ENCODE measurements around the gene DNAH14.
A peak's percentile ranks its signal among the peaks of the same experiment; 100 is the strongest.

The DNAH14 gene

DNA sequence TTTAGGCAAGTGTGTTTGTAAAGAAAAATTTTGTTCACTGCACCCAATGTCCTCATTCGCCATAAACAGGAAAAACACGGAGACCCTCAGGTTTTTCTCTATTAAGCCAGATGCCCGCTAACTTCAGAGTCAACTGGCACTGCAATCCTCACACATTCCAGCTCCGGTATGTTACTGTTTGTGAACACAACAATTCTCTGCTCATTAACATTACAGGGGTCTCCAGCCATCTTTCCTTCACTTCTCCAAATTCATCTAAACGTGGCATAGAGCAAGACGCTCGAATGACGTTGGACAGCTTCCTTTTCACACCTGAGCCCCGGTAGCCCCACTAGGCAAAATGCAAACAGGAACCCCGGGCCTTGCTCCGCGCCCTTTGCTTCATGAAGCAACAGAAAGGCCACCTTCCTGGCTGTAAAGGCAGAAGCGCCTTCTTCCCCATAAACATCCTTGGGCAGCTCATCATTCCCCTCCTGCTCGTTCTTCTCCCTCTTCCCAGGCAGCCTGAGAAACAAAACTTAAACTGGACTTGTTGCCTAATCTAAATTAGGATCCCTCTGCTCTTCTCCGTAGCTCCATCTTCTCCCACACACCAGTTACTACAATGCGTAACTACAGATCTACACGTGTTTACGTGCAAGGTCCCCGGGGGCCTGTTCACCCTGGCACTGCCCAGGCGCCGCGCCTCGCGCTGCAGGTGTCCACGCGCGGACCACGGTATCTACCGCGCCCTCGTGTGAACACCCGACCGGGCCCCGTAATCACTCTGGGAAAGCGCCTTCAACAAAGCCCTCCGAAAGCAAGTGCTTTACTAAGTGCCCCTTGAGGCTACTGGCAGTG is 497.1 kb downstream of the DNAH14 start (continued):
- TF ChIP-seq ZNF626 (tag by site-specific recombination; IDR thresholded peaks at IDR 0.05) (no peak), ZNF843 (tag by site-specific recombination; IDR thresholded peaks at IDR 0.05) (no peak; the same call in none of the 2 replicates), ZNF324 (tag by site-specific recombination; IDR thresholded peaks at IDR 0.05) (0 out of 2 replicates have a peak, but pooled peaks have one; percentile 76), KLF8 (tag by site-specific recombination; IDR thresholded peaks at IDR 0.05) (peak; percentile 59), ZNF214 (tag by site-specific recombination; IDR thresholded peaks at IDR 0.05; ENCODE audit: borderline replicate concordance) (no peak), ZNF624 (tag by site-specific recombination; IDR thresholded peaks at IDR 0.05) (no peak), ZNF548 (tag by site-specific recombination; IDR thresholded peaks at IDR 0.05) (no peak), GLI4 (tag by site-specific recombination; IDR thresholded peaks at IDR 0.05) (no peak), ZNF292 (tag by site-specific recombination; IDR thresholded peaks at IDR 0.05; ENCODE audit: borderline replicate concordance, low read depth) (no peak), HOXA7 (CRISPR knock-in tag; IDR thresholded peaks at IDR 0.05; ENCODE audit: borderline replicate concordance) (no peak), ZNF157 (tag by site-specific recombination; IDR thresholded peaks at IDR 0.05) (no peak), ZNF24 (tag by site-specific recombination; IDR thresholded peaks at IDR 0.05) (0 out of 2 replicates have a peak, but pooled peaks have one; percentile 11), SCRT2 (tag by site-specific recombination; IDR thresholded peaks at IDR 0.05) (peak; percentile 99), KLF7 (tag by site-specific recombination; IDR thresholded peaks at IDR 0.05; ENCODE audit: borderline replicate concordance) (no peak), ZNF544 (tag by site-specific recombination; IDR thresholded peaks at IDR 0.05) (no peak), ZNF394 (tag by site-specific recombination; IDR thresholded peaks at IDR 0.05; ENCODE audit: borderline replicate concordance) (no peak), ZNF654 (tag by site-specific recombination; IDR thresholded peaks at IDR 0.05; ENCODE audit: low read depth) (no peak), ZNF514 (tag by site-specific recombination; IDR thresholded peaks at IDR 0.05) (no peak), KLF1 (tag by site-specific recombination; IDR thresholded peaks at IDR 0.05) (peak; percentile 42; the same call in 1 of the 2 replicates), SP7 (tag by site-specific recombination; IDR thresholded peaks at IDR 0.05) (peak; percentile 6), ZNF76 (tag by site-specific recombination; IDR thresholded peaks at IDR 0.05; ENCODE audit: borderline replicate concordance, low read depth) (0 out of 2 replicates have a peak, but pooled peaks have one; percentile 10), HOXD13 (CRISPR knock-in tag; IDR thresholded peaks at IDR 0.05; ENCODE audit: borderline replicate concordance) (no peak), ZNF416 (tag by site-specific recombination; IDR thresholded peaks at IDR 0.05) (no peak), ZNF223 (tag by site-specific recombination; IDR thresholded peaks at IDR 0.05) (no peak), ZBTB7A (tag by site-specific recombination; IDR thresholded peaks at IDR 0.05; ENCODE audit: low read depth) (no peak; the same call in 1 of the 2 replicates)
- TF ChIP-seq, protein P1, sequence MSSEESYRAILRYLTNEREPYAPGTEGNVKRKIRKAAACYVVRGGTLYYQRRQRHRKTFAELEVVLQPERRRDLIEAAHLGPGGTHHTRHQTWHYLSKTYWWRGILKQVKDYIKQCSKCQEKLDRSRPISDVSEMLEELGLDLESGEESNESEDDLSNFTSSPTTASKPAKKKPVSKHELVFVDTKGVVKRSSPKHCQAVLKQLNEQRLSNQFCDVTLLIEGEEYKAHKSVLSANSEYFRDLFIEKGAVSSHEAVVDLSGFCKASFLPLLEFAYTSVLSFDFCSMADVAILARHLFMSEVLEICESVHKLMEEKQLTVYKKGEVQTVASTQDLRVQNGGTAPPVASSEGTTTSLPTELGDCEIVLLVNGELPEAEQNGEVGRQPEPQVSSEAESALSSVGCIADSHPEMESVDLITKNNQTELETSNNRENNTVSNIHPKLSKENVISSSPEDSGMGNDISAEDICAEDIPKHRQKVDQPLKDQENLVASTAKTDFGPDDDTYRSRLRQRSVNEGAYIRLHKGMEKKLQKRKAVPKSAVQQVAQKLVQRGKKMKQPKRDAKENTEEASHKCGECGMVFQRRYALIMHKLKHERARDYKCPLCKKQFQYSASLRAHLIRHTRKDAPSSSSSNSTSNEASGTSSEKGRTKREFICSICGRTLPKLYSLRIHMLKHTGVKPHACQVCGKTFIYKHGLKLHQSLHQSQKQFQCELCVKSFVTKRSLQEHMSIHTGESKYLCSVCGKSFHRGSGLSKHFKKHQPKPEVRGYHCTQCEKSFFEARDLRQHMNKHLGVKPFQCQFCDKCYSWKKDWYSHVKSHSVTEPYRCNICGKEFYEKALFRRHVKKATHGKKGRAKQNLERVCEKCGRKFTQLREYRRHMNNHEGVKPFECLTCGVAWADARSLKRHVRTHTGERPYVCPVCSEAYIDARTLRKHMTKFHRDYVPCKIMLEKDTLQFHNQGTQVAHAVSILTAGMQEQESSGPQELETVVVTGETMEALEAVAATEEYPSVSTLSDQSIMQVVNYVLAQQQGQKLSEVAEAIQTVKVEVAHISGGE (tag by site-specific recombination; conservative IDR thresholded peaks at IDR 0.05; ENCODE audit: low read depth), result no peak
- TF ChIP-seq, protein P2, sequence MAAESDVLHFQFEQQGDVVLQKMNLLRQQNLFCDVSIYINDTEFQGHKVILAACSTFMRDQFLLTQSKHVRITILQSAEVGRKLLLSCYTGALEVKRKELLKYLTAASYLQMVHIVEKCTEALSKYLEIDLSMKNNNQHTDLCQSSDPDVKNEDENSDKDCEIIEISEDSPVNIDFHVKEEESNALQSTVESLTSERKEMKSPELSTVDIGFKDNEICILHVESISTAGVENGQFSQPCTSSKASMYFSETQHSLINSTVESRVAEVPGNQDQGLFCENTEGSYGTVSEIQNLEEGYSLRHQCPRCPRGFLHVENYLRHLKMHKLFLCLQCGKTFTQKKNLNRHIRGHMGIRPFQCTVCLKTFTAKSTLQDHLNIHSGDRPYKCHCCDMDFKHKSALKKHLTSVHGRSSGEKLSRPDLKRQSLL (tag by site-specific recombination; IDR thresholded peaks at IDR 0.05), result peak; percentile 19; the same call in 1 of the 2 replicates
- TF ChIP-seq, protein P3, sequence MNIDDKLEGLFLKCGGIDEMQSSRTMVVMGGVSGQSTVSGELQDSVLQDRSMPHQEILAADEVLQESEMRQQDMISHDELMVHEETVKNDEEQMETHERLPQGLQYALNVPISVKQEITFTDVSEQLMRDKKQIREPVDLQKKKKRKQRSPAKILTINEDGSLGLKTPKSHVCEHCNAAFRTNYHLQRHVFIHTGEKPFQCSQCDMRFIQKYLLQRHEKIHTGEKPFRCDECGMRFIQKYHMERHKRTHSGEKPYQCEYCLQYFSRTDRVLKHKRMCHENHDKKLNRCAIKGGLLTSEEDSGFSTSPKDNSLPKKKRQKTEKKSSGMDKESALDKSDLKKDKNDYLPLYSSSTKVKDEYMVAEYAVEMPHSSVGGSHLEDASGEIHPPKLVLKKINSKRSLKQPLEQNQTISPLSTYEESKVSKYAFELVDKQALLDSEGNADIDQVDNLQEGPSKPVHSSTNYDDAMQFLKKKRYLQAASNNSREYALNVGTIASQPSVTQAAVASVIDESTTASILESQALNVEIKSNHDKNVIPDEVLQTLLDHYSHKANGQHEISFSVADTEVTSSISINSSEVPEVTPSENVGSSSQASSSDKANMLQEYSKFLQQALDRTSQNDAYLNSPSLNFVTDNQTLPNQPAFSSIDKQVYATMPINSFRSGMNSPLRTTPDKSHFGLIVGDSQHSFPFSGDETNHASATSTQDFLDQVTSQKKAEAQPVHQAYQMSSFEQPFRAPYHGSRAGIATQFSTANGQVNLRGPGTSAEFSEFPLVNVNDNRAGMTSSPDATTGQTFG (tag by site-specific recombination; IDR thresholded peaks at IDR 0.05; ENCODE audit: borderline replicate concordance), result no peak
- TF ChIP-seq, protein P4, sequence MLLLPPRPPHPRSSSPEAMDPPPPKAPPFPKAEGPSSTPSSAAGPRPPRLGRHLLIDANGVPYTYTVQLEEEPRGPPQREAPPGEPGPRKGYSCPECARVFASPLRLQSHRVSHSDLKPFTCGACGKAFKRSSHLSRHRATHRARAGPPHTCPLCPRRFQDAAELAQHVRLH (tag by site-specific recombination; IDR thresholded peaks at IDR 0.05), result no peak
- TF ChIP-seq, protein P5, sequence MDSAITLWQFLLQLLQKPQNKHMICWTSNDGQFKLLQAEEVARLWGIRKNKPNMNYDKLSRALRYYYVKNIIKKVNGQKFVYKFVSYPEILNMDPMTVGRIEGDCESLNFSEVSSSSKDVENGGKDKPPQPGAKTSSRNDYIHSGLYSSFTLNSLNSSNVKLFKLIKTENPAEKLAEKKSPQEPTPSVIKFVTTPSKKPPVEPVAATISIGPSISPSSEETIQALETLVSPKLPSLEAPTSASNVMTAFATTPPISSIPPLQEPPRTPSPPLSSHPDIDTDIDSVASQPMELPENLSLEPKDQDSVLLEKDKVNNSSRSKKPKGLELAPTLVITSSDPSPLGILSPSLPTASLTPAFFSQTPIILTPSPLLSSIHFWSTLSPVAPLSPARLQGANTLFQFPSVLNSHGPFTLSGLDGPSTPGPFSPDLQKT (IDR thresholded peaks at IDR 0.05; ENCODE audit: borderline replicate concordance, low read depth, low read length), result no peak
